Endodermal cell (in vitro differentiated cells): Measurements from ENCODE around the gene SPATS2. TPM values are rescaled to one million over a fixed set of nuclear protein-coding genes. Genes with fewer than 3 reads are reported as not detected.

Experiments
- DNase-seq: peaks from one replicate; pipeline ENCODE4 v3.0.0-alpha.2; 2017
- H3K27ac ChIP-seq: 2 replicates; pipeline ENCODE4 v1.5.1; 2013; ENCODE audit warnings: mild to moderate bottlenecking, low read depth, low read length, moderate library complexity
- H3K27me3 ChIP-seq: 2 replicates; pipeline ENCODE4 v1.6.1; 2013; ENCODE audit warnings: mild to moderate bottlenecking, low read length, moderate library complexity; ENCODE audit not compliant: insufficient read depth, control insufficient read depth, poor library complexity, severe bottlenecking
- H3K36me3 ChIP-seq: 2 replicates; pipeline ENCODE4 v1.7.0; 2013; ENCODE audit warnings: mild to moderate bottlenecking, low read length, moderate library complexity; ENCODE audit not compliant: control insufficient read depth, insufficient read depth
- H3K4me1 ChIP-seq: one replicate; pipeline ENCODE4 v1.7.0; 2013; ENCODE audit warnings: low read length; ENCODE audit not compliant: control insufficient read depth, insufficient read depth
- H3K4me3 ChIP-seq: 2 replicates; pipeline ENCODE4 v1.5.1; 2013; ENCODE audit warnings: mild to moderate bottlenecking, low read length, moderate library complexity
- H3K9ac ChIP-seq: 2 replicates; pipeline ENCODE4 v1.6.1; 2013; ENCODE audit warnings: mild to moderate bottlenecking, low read length, moderate library complexity; ENCODE audit not compliant: poor library complexity, severe bottlenecking; ENCODE audit errors: extremely low read depth
- H3K9me3 ChIP-seq: 2 replicates; pipeline ENCODE4 v1.6.1; 2013; ENCODE audit warnings: mild to moderate bottlenecking, low read length, moderate library complexity; ENCODE audit not compliant: control insufficient read depth
- H3K27ac Mint-ChIP-seq: 2 replicates; pipeline ENCODE4 v1.8.0; 2020; ENCODE audit warnings: mixed read lengths
- H3K27me3 Mint-ChIP-seq: 2 replicates; pipeline ENCODE4 v1.8.0; 2021; ENCODE audit warnings: mild to moderate bottlenecking, mixed read lengths; ENCODE audit not compliant: insufficient read depth
- H3K36me3 Mint-ChIP-seq: 2 replicates; pipeline ENCODE4 v1.8.0; 2020; ENCODE audit warnings: low read depth, mixed read lengths
- H3K4me1 Mint-ChIP-seq: 2 replicates; pipeline ENCODE4 v1.8.0; 2020; ENCODE audit warnings: mixed read lengths
- H3K4me3 Mint-ChIP-seq: 2 replicates; pipeline ENCODE4 v1.8.0; 2020; ENCODE audit warnings: mild to moderate bottlenecking, moderate library complexity, mixed read lengths
- H3K9me3 Mint-ChIP-seq: 2 replicates; pipeline ENCODE4 v1.8.0; 2020; ENCODE audit warnings: mild to moderate bottlenecking, mixed read lengths
- CTCF ChIP-seq: fragments of 200-600 bp; sonication (generic); conservative IDR thresholded peaks from 2 replicates; pipeline ENCODE4 v1.5.0; 2021; ENCODE audit warnings: antibody characterized with exemption, mild to moderate bottlenecking
- WGBS, 2 experiments: methylation state at CpG; one replicate each; pipeline versions ENCODE4 v1.1.5 to v1.1.7; 2013; ENCODE audit warnings: missing lambda C conversion rate in 2 of 2, mixed read lengths in 1 of 2; ENCODE audit not compliant: insufficient coverage in 1 of 2, insufficient read length in 1 of 2; 5-methylcytosine and 5-hydroxymethylcytosine counted together
- total RNA-seq, 2 donors: library from RNA; stranded (reverse); fragmentation: NEBNext Ultra II Directional in 1 of 2; extraction: Animal tissue kit (Norgen Biotek cat#: 25700) in 1 of 2; gene quantifications; 2 replicates in 1 of 2; 3 replicates in 1 of 2; pipeline ENCODE4 v1.2.1, GENCODE V29; 2021

SPATS2 gene
- total RNA-seq, 2 donors from 2014 or later: 50.2 to 64.8 TPM

- H3K4me3 ChIP-seq: no peak overlapping the region
- no peaks in the 10 kb centered on the region for H3K9me3 Mint-ChIP-seq
- H3K36me3 Mint-ChIP-seq: no peaks in the 10 kb centered on the region
- H3K4me1 ChIP-seq: no peaks in the 10 kb centered on the region
- H3K36me3 ChIP-seq: no peaks in the 10 kb centered on the region
- H3K27me3 Mint-ChIP-seq: peaks cover 96% of the 10 kb centered on the region
- peak; percentile 86 for DNase-seq
- H3K4me3 Mint-ChIP-seq: peak overlapping the region; percentile 43
- H3K4me1 Mint-ChIP-seq: peaks cover 12% of the 10 kb centered on the region
- peaks cover 96% of the 10 kb centered on the region for H3K27me3 ChIP-seq
- 31 to 34% methylated on average over 17 to 39 of the region's 39 CpGs for WGBS, 2 experiments
- H3K27ac Mint-ChIP-seq: no peak overlapping the region
- H3K9ac ChIP-seq: no peak overlapping the region
- H3K9me3 ChIP-seq: no peaks in the 10 kb centered on the region
- H3K27ac ChIP-seq: no peak overlapping the region
- no peak for TF ChIP-seq CTCF
Observed at GRCh38 chr12:49543914-49544815, 176.9 kb downstream of the SPATS2 start.

GRCh38 chr12:49545815-49546214, 178.6 kb downstream of the SPATS2 start:
- peaks cover 21% of the 10 kb centered on the region for H3K4me1 Mint-ChIP-seq
- H3K36me3 Mint-ChIP-seq: no peaks in the 10 kb centered on the region
- peak; percentile 57 for DNase-seq
- no peak overlapping the region for H3K4me3 Mint-ChIP-seq
- TF ChIP-seq CTCF: no peak
- no peaks in the 10 kb centered on the region for H3K9me3 Mint-ChIP-seq
- no peak overlapping the region for H3K4me3 ChIP-seq
- no peaks in the 10 kb centered on the region for H3K9me3 ChIP-seq
- WGBS, 2 experiments: 89 to 100% methylated on average over 1 to 4 of the region's 4 CpGs
- peaks cover 7% of the 10 kb centered on the region for H3K4me1 ChIP-seq
- H3K27ac ChIP-seq: no peak overlapping the region
- H3K27me3 ChIP-seq: peaks cover 83% of the 10 kb centered on the region
- no peak overlapping the region for H3K9ac ChIP-seq
- no peak overlapping the region for H3K27ac Mint-ChIP-seq
- peaks cover 94% of the 10 kb centered on the region for H3K27me3 Mint-ChIP-seq
- H3K36me3 ChIP-seq: no peaks in the 10 kb centered on the region

- TF ChIP-seq CTCF: no peak
- H3K4me1 Mint-ChIP-seq: peaks cover 24% of the 10 kb centered on the region
- Histone ChIP-seq H3K36me3 (no peaks in the 10 kb centered on the region), H3K9ac (no peak overlapping the region), H3K4me1 (peaks cover 7% of the 10 kb centered on the region), H3K4me3 (no peak overlapping the region), H3K27ac (no peak overlapping the region), H3K27me3 (peaks cover 76% of the 10 kb centered on the region), H3K9me3 (no peaks in the 10 kb centered on the region)
- no peaks in the 10 kb centered on the region for H3K36me3 Mint-ChIP-seq
- no peak overlapping the region for H3K27ac Mint-ChIP-seq
- H3K4me3 Mint-ChIP-seq: no peak overlapping the region
- peaks cover 89% of the 10 kb centered on the region for H3K27me3 Mint-ChIP-seq
- no peaks in the 10 kb centered on the region for H3K9me3 Mint-ChIP-seq
- WGBS, 2 experiments: 79% methylated on average over 3 of the region's 3 CpGs; no CpG with 5 or more reads in 1 of the 2 experiments
- peak; percentile 49 for DNase-seq
Observed at GRCh38 chr12:49546481-49546880, 179.2 kb downstream of the SPATS2 start.
